ENCODE results near the gene KCTD20. TPM values are rescaled to one million over a fixed set of nuclear protein-coding genes. Genes with fewer than 3 reads are reported as not detected.

Gene KCTD20
- total and polyA plus RNA-seq, 10 of the 15 experiments (the other 5 are each of a cell fraction or from before 2014, with no cell fraction given), result 18.1 to 77.0 (median 50.5) TPM

- TF ChIP-seq NRF1 (conservative IDR thresholded peaks at IDR 0.05; ENCODE audit: low read depth, low read length), result no peak
- no peak for TF ChIP-seq CBFB (IDR thresholded peaks at IDR 0.05; ENCODE audit: low read depth)
- TF ChIP-seq EGR1 (IDR thresholded peaks at IDR 0.05; ENCODE audit: borderline replicate concordance in 1 of 2, low read depth in 2 of 2, low read length in 2 of 2), result no peak
- TF ChIP-seq ZNF384 (IDR thresholded peaks at IDR 0.05; ENCODE audit: borderline replicate concordance, low read depth, low read length), result no peak
- TF ChIP-seq RELB (IDR thresholded peaks at IDR 0.05; ENCODE audit: low read depth), result no peak
- TF ChIP-seq SREBF1 (IDR thresholded peaks at IDR 0.05; ENCODE audit: low read length), result no peak
Measured at GRCh38 chr6:36516559-36516958, 73.8 kb downstream of the KCTD20 start (continued).

- no TSS peak for BruUV-seq (replicated peaks)
- H3K36me3 ChIP-seq (ENCODE audit: control insufficient read depth in 2 of 2, insufficient read depth in 2 of 2, low read length in 1 of 2), result peaks cover 2 to 19% of the 10 kb centered on the region in 2 experiments
- no peaks in the 10 kb centered on the region for H4K20me1 ChIP-seq (ENCODE audit: control insufficient read depth, insufficient read depth)
- no peak overlapping the region for H3K4me2 ChIP-seq (ENCODE audit: control insufficient read depth, insufficient read depth)
- RAD21 ChIA-PET (ENCODE audit: unreplicated experiment), result no interaction called here
- SMC1A ChIA-PET (ENCODE audit: uncharacterized antibody, unreplicated experiment), result interaction anchor here (0.7 to 1.6 kb wide), 7 partner anchors 12 to 250 kb away, joined by 3 to 6 read pairs (median 3); no protein-coding TSS in a partner anchor
- in situ Hi-C loops (cut with MboI) (no loop called here), intact Hi-C loops (cut with micrococcal nuclease; ENCODE audit: unreplicated experiment) (no loop called here)
- peaks cover 3% of the 10 kb centered on the region; the same call in 1 of the 2 replicates for H3K4me1 ChIP-seq (ENCODE audit: control insufficient read depth, insufficient read depth, low read length)
- H3K4me3 ChIP-seq, result no peak overlapping the region
- DNase-seq (ENCODE audit: low read depth, low spot score) (no peak), ATAC-seq (no peak), FAIRE-seq (no peak)
- TF ChIP-seq SMAD1 (IDR thresholded peaks at IDR 0.05; ENCODE audit: low read depth, partially characterized antibody) (no peak), TAF1 (IDR thresholded peaks at IDR 0.05; ENCODE audit: borderline replicate concordance, low read depth, low read length) (no peak), SMC3 (IDR thresholded peaks at IDR 0.05; ENCODE audit: borderline replicate concordance, low read length) (no peak), PRDM15 (CRISPR knock-in tag; IDR thresholded peaks at IDR 0.05) (no peak), TCF3 (IDR thresholded peaks at IDR 0.05; ENCODE audit: borderline replicate concordance, insufficient read depth, low read depth, low read length) (no peak)
- H2AFZ ChIP-seq (ENCODE audit: control insufficient read depth, low read depth, low read length), result no peak overlapping the region
- H3K79me2 ChIP-seq (ENCODE audit: control insufficient read depth, insufficient read depth, low read length), result no peaks in the 10 kb centered on the region
- CTCF ChIA-PET, result interaction anchor here (0.8 to 2.0 kb wide), 7 partner anchors 9 to 501 kb away, joined by 3 to 6 read pairs (median 4); no protein-coding TSS in a partner anchor
- no peaks in the 10 kb centered on the region for H3K9me3 ChIP-seq (replicated peaks; ENCODE audit: control insufficient read depth, insufficient read depth, low read length)
- H3K9ac ChIP-seq (ENCODE audit: control insufficient read depth, insufficient read depth, low read length), result no peak overlapping the region
- H3K27ac ChIP-seq (ENCODE audit: control insufficient read depth, insufficient read depth), result no peak overlapping the region
- H3K27me3 ChIP-seq (replicated peaks in 1 of 2; ENCODE audit: control insufficient read depth in 2 of 2, insufficient read depth in 2 of 2, low read length in 1 of 2), result no peaks in the 10 kb centered on the region
- POLR2A ChIA-PET, result interaction anchor here (0.5 to 0.8 kb wide), 4 partner anchors 28 to 1402 kb away, joined by 3 to 5 read pairs (median 4); no protein-coding TSS in a partner anchor
Measured at GRCh38 chr6:36516988-36517387, 74.2 kb downstream of the KCTD20 start.
